ENCODE data around the gene YES1. TPM values are rescaled to one million over a fixed set of nuclear protein-coding genes. Genes with fewer than 3 reads are reported as not detected.

The YES1 gene
- total RNA-seq, 2 experiments from 2014 or later: not detected

GRCh38 chr18:688323-688722, 123.7 kb downstream of the YES1 start:
- no peak overlapping the region for H2AFZ ChIP-seq (ENCODE audit: low read length)
- TF ChIP-seq CTCF (conservative IDR thresholded peaks at IDR 0.05; ENCODE audit: low read length) (no peak), EZH2phosphoT487 (IDR thresholded peaks at IDR 0.05; ENCODE audit: borderline replicate concordance, low read depth, low read length) (no peak)
- H3K36me3 ChIP-seq (ENCODE audit: insufficient read depth, low read length): no peaks in the 10 kb centered on the region
- intact Hi-C loops (cut with micrococcal nuclease; ENCODE audit: unreplicated experiment): no loop called here
- no TSS peak for BruUV-seq (replicated peaks)
- DNase-seq (ENCODE audit: low spot score): no peak
- no peak overlapping the region for H3K4me2 ChIP-seq (ENCODE audit: low read length)
- H4K20me1 ChIP-seq (ENCODE audit: insufficient read depth, low read length): no peaks in the 10 kb centered on the region
- POLR2A ChIA-PET: no interaction called here
- no peaks in the 10 kb centered on the region for H3K9me2 ChIP-seq (ENCODE audit: insufficient read depth, low read length)
- H3K4me3 ChIP-seq (ENCODE audit: low read depth, low read length, poor library complexity, severe bottlenecking): no peak overlapping the region
- no peaks in the 10 kb centered on the region for H3K9me3 ChIP-seq (ENCODE audit: low read length)
- H3K79me2 ChIP-seq (ENCODE audit: insufficient read depth, low read depth, low read length): no peaks in the 10 kb centered on the region
- no peaks in the 10 kb centered on the region for H3K4me1 ChIP-seq (ENCODE audit: insufficient read depth, low read length, poor library complexity, severe bottlenecking)
- no peak overlapping the region for H3K27ac ChIP-seq (ENCODE audit: low read depth, low read length, poor library complexity, severe bottlenecking)
- CTCF ChIA-PET (ENCODE audit: unreplicated experiment): no interaction called here

- no peaks in the 10 kb centered on the region for H3K9me2 ChIP-seq (ENCODE audit: insufficient read depth, low read length)
- H3K9me3 ChIP-seq (ENCODE audit: low read length): no peaks in the 10 kb centered on the region
- no TSS peak for BruUV-seq (replicated peaks)
- no peak overlapping the region for H3K4me2 ChIP-seq (ENCODE audit: low read length)
- H3K4me1 ChIP-seq (ENCODE audit: insufficient read depth, low read length, poor library complexity, severe bottlenecking): no peaks in the 10 kb centered on the region
- H2AFZ ChIP-seq (ENCODE audit: low read length): no peak overlapping the region
- H4K20me1 ChIP-seq (ENCODE audit: insufficient read depth, low read length): no peaks in the 10 kb centered on the region
- ChIA-PET POLR2A (interaction anchor here (1.7 kb wide), 1 partner anchor 21 kb away, joined by 5 read pairs; no protein-coding TSS in a partner anchor), CTCF (ENCODE audit: unreplicated experiment) (no interaction called here)
- no peak for TF ChIP-seq CTCF (conservative IDR thresholded peaks at IDR 0.05; ENCODE audit: low read length)
- no peak for TF ChIP-seq EZH2phosphoT487 (IDR thresholded peaks at IDR 0.05; ENCODE audit: borderline replicate concordance, low read depth, low read length)
- H3K4me3 ChIP-seq (ENCODE audit: low read depth, low read length, poor library complexity, severe bottlenecking): no peak overlapping the region
- no peaks in the 10 kb centered on the region for H3K79me2 ChIP-seq (ENCODE audit: insufficient read depth, low read depth, low read length)
- H3K27ac ChIP-seq (ENCODE audit: low read depth, low read length, poor library complexity, severe bottlenecking): no peak overlapping the region
- H3K36me3 ChIP-seq (ENCODE audit: insufficient read depth, low read length): no peaks in the 10 kb centered on the region
- no peak for DNase-seq (ENCODE audit: low spot score)
- intact Hi-C loops (cut with micrococcal nuclease; ENCODE audit: unreplicated experiment): no loop called here
Observed at GRCh38 chr18:686339-687111, 125.5 kb downstream of the YES1 start.

- Histone ChIP-seq H3K4me3 (ENCODE audit: low read depth, low read length, poor library complexity, severe bottlenecking) (no peak overlapping the region), H3K36me3 (ENCODE audit: insufficient read depth, low read length) (no peaks in the 10 kb centered on the region), H3K27ac (ENCODE audit: low read depth, low read length, poor library complexity, severe bottlenecking) (no peak overlapping the region), H3K4me1 (ENCODE audit: insufficient read depth, low read length, poor library complexity, severe bottlenecking) (no peaks in the 10 kb centered on the region), H3K9me2 (ENCODE audit: insufficient read depth, low read length) (no peaks in the 10 kb centered on the region), H4K20me1 (ENCODE audit: insufficient read depth, low read length) (no peaks in the 10 kb centered on the region), H3K9me3 (ENCODE audit: low read length) (no peaks in the 10 kb centered on the region), H3K79me2 (ENCODE audit: insufficient read depth, low read depth, low read length) (no peaks in the 10 kb centered on the region), H3K4me2 (ENCODE audit: low read length) (no peak overlapping the region), H2AFZ (ENCODE audit: low read length) (no peak overlapping the region)
- BruUV-seq (replicated peaks): TSS peak; percentile 44
- no peak for TF ChIP-seq EZH2phosphoT487 (IDR thresholded peaks at IDR 0.05; ENCODE audit: borderline replicate concordance, low read depth, low read length)
- no peak for TF ChIP-seq CTCF (conservative IDR thresholded peaks at IDR 0.05; ENCODE audit: low read length)
- intact Hi-C loops (cut with micrococcal nuclease; ENCODE audit: unreplicated experiment): no loop called here
- DNase-seq (ENCODE audit: low spot score): no peak
- ChIA-PET CTCF (ENCODE audit: unreplicated experiment) (no interaction called here), POLR2A (no interaction called here)
Observed at GRCh38 chr18:685438-685837, 126.6 kb downstream of the YES1 start.

All from OCI-LY7 (cell line).